ENCODE results near the gene AKT3.

The AKT3 gene

GRCh38 chr1:243740255-243740999 lies 109.6 kb downstream of the AKT3 start:
- DNase-seq (ENCODE audit: low read depth, low spot score), result no peak
- no peak overlapping the region for H3K4me3 ChIP-seq (ENCODE audit: low read length)

GRCh38 chr1:243739335-243740003 lies 110.6 kb downstream of the AKT3 start:
- H3K4me3 ChIP-seq (ENCODE audit: low read length), result no peak overlapping the region
- no peak for DNase-seq (ENCODE audit: low read depth, low spot score)

GRCh38 chr1:243738020-243738419 lies 112.0 kb downstream of the AKT3 start:
- DNase-seq (ENCODE audit: low read depth, low spot score), result no peak
- no peak overlapping the region for H3K4me3 ChIP-seq (ENCODE audit: low read length)

- H3K4me3 ChIP-seq (ENCODE audit: low read length), result no peak overlapping the region
- no peak for DNase-seq (ENCODE audit: low read depth, low spot score)
Observed at GRCh38 chr1:243735457-243735856, 114.6 kb downstream of the AKT3 start.

GRCh38 chr1:243734308-243734695 lies 115.7 kb downstream of the AKT3 start:
- no peak overlapping the region for H3K4me3 ChIP-seq (ENCODE audit: low read length)
- no peak for DNase-seq (ENCODE audit: low read depth, low spot score)

- DNase-seq (ENCODE audit: low read depth, low spot score), result no peak
- no peak overlapping the region for H3K4me3 ChIP-seq (ENCODE audit: low read length)
Observed at GRCh38 chr1:243733670-243734307, 116.3 kb downstream of the AKT3 start.

GRCh38 chr1:243732637-243733036 lies 117.4 kb downstream of the AKT3 start:
- no peak for DNase-seq (ENCODE audit: low read depth, low spot score)
- no peak overlapping the region for H3K4me3 ChIP-seq (ENCODE audit: low read length)

GRCh38 chr1:243731974-243732625 lies 117.9 kb downstream of the AKT3 start:
- no peak for DNase-seq (ENCODE audit: low read depth, low spot score)
- no peak overlapping the region for H3K4me3 ChIP-seq (ENCODE audit: low read length)

GRCh38 chr1:243731301-243731891 lies 118.6 kb downstream of the AKT3 start:
- DNase-seq (ENCODE audit: low read depth, low spot score), result no peak
- no peak overlapping the region for H3K4me3 ChIP-seq (ENCODE audit: low read length)

- H3K4me3 ChIP-seq (ENCODE audit: low read length), result no peak overlapping the region
- no peak for DNase-seq (ENCODE audit: low read depth, low spot score)
Observed at GRCh38 chr1:243730487-243731150, 119.4 kb downstream of the AKT3 start.

- H3K4me3 ChIP-seq (ENCODE audit: low read length), result no peak overlapping the region
Observed at GRCh38 chr1:243729956-243730355, 120.1 kb downstream of the AKT3 start.

GRCh38 chr1:243727503-243728203 lies 122.4 kb downstream of the AKT3 start:
- no peak overlapping the region for H3K4me3 ChIP-seq (ENCODE audit: low read length)

More at GRCh38 chr1:243729956-243730355, 120.1 kb downstream of the AKT3 start:
- DNase-seq (ENCODE audit: low read depth, low spot score), result no peak

GRCh38 chr1:243726806-243727502 lies 123.1 kb downstream of the AKT3 start:
- no peak overlapping the region for H3K4me3 ChIP-seq (ENCODE audit: low read length)
- no peak for DNase-seq (ENCODE audit: low read depth, low spot score)

More at GRCh38 chr1:243727503-243728203, 122.4 kb downstream of the AKT3 start:
- no peak for DNase-seq (ENCODE audit: low read depth, low spot score)

GRCh38 chr1:243725846-243726245 lies 124.2 kb downstream of the AKT3 start:
- no peak overlapping the region for H3K4me3 ChIP-seq (ENCODE audit: low read length)
- no peak for DNase-seq (ENCODE audit: low read depth, low spot score)

GRCh38 chr1:243725075-243725474 lies 125.0 kb downstream of the AKT3 start:
- no peak for DNase-seq (ENCODE audit: low read depth, low spot score)
- no peak overlapping the region for H3K4me3 ChIP-seq (ENCODE audit: low read length)

GRCh38 chr1:243723458-243724043 lies 126.5 kb downstream of the AKT3 start:
- no peak overlapping the region for H3K4me3 ChIP-seq (ENCODE audit: low read length)
- no peak for DNase-seq (ENCODE audit: low read depth, low spot score)

- H3K4me3 ChIP-seq (ENCODE audit: low read length), result no peak overlapping the region
- DNase-seq (ENCODE audit: low read depth, low spot score), result no peak
Observed at GRCh38 chr1:243723050-243723449, 127.0 kb downstream of the AKT3 start.

Measured in Jurkat, Clone E6-1 (cell line).